Glutamatergic neuron (in vitro differentiated cells): ENCODE data around the gene RPS19BP1. TPM values are rescaled to one million over a fixed set of nuclear protein-coding genes. Genes with fewer than 3 reads are reported as not detected.

Experiments
- DNase-seq: peaks from one replicate; pipeline ENCODE4 v3.0.0; 2022
- H3K27ac Mint-ChIP-seq: one replicate; pipeline ENCODE4 v1.8.0; 2020; ENCODE audit warnings: mild to moderate bottlenecking, mixed read lengths, inconsistent platforms; ENCODE audit not compliant: unreplicated experiment
- H3K27me3 Mint-ChIP-seq: one replicate; pipeline ENCODE4 v1.8.0; 2020; ENCODE audit warnings: mild to moderate bottlenecking, moderate library complexity, mixed read lengths, inconsistent platforms; ENCODE audit not compliant: unreplicated experiment
- H3K36me3 Mint-ChIP-seq: one replicate; pipeline ENCODE4 v1.8.0; 2020; ENCODE audit warnings: mild to moderate bottlenecking, mixed read lengths, inconsistent platforms; ENCODE audit not compliant: unreplicated experiment
- H3K4me1 Mint-ChIP-seq: one replicate; pipeline ENCODE4 v1.8.0; 2020; ENCODE audit warnings: mild to moderate bottlenecking, low read depth, mixed read lengths, inconsistent platforms; ENCODE audit not compliant: unreplicated experiment
- H3K4me3 Mint-ChIP-seq: one replicate; pipeline ENCODE4 v1.8.0; 2020; ENCODE audit warnings: mild to moderate bottlenecking, mixed read lengths, inconsistent platforms; ENCODE audit not compliant: unreplicated experiment
- H3K9me3 Mint-ChIP-seq: one replicate; pipeline ENCODE4 v1.8.0; 2020; ENCODE audit warnings: mild to moderate bottlenecking, moderate library complexity, mixed read lengths, inconsistent platforms; ENCODE audit not compliant: unreplicated experiment
- CTCF ChIP-seq: fragments of 200-600 bp; sonication (generic); IDR thresholded peaks from one replicate; pipeline ENCODE4 v1.5.0; 2021; ENCODE audit not compliant: partially characterized antibody, unreplicated experiment
- total RNA-seq: library from RNA; stranded (reverse); fragmentation: NEBNext Ultra II Directional; extraction: Animal tissue kit (Norgen Biotek cat#: 25700); gene quantifications from one replicate; pipeline ENCODE4 v1.2.1, GENCODE V29; 2021; ENCODE audit not compliant: unreplicated experiment

Gene RPS19BP1
- total RNA-seq, 1 donor from 2014 or later, result 59.6 TPM

DNA sequence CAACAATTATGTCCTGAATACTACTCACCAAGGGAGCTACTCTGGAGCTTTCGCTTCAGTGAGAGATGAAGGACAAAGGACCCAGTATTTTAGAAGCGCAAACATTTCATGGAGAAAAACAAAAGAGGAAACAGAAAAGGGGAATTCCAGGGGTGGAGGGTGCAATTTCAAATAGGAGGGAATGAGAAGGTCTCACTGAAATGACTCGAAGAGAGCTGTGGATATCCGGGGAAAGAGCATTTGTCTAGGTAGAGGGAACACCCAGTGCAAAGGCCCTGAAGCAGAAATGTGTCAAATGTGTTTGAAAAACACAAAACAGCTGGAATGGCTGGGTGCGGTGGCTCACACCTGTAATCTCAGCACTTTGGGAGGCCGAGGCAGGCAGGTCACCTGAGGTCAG, 2.4 kb downstream of the RPS19BP1 start:
- Mint-ChIP-seq H3K27me3 (peaks cover 14% of the 10 kb centered on the region), H3K36me3 (no peaks in the 10 kb centered on the region), H3K4me1 (peaks cover 48% of the 10 kb centered on the region), H3K4me3 (peak overlapping the region; percentile 56), H3K9me3 (peaks cover 16% of the 10 kb centered on the region), H3K27ac (peak overlapping the region; percentile 65)
- no peak for TF ChIP-seq CTCF
- no peak for DNase-seq

GRCh38 chr22:39529487-39529851, 3.1 kb downstream of the RPS19BP1 start:
- H3K4me1 Mint-ChIP-seq, result peaks cover 50% of the 10 kb centered on the region
- no peak overlapping the region for H3K4me3 Mint-ChIP-seq
- peaks cover 18% of the 10 kb centered on the region for H3K9me3 Mint-ChIP-seq
- H3K27ac Mint-ChIP-seq, result no peak overlapping the region
- no peak for DNase-seq
- H3K27me3 Mint-ChIP-seq, result peaks cover 17% of the 10 kb centered on the region
- H3K36me3 Mint-ChIP-seq, result no peaks in the 10 kb centered on the region
- TF ChIP-seq CTCF, result peak; percentile 34

DNA sequence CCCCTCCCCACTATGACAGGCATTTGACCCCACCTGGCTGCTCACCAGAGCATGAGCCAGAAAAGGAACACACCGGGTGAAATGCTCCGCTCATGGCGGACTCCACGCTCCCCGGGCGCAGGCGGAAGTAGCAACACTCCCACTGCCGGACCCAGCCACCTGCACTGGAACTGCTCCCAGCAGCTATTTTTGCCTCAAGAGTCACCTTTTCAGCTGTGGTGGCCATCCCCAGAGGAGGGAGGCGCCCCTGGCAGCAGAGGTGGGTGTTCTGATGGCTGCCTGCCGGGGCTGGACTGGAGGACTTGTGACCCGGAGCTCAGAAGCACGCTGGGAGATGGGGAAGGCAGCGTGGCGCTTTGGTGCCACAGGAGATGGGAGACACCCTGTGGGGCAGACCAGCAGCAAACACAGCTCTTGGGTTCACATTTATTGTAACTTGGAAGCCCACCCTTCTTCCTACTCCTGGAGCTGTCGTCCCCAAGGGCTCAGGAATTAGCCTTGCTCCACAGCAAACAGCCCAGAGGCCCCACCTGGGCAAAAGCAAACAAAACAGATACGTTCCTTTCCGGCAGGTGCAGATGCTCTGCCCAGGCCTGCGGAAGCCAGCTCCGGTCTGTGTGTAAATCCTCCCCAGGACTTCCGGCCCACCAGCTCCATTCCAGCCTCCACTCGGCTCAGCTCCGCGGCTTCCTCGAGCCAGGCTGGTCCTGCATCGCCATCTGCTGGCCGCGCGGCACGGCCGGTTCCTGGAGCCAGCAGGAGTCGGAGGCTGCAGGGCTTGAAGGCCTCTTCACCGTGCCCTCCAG, 3.7 kb downstream of the RPS19BP1 start:
- Mint-ChIP-seq H3K27ac (peak overlapping the region; percentile 98), H3K4me1 (peaks cover 48% of the 10 kb centered on the region), H3K36me3 (no peaks in the 10 kb centered on the region), H3K27me3 (peaks cover 16% of the 10 kb centered on the region), H3K4me3 (peak overlapping the region; percentile 82), H3K9me3 (peaks cover 13% of the 10 kb centered on the region)
- DNase-seq, result peak; percentile 96
- TF ChIP-seq CTCF, result peak; percentile 78

- Mint-ChIP-seq H3K27ac (peak overlapping the region; percentile 98), H3K27me3 (peaks cover 17% of the 10 kb centered on the region), H3K4me3 (peak overlapping the region; percentile 82), H3K4me1 (peaks cover 49% of the 10 kb centered on the region), H3K36me3 (no peaks in the 10 kb centered on the region), H3K9me3 (peaks cover 16% of the 10 kb centered on the region)
- peak; percentile 64 for DNase-seq
- no peak for TF ChIP-seq CTCF
Observed at GRCh38 chr22:39528080-39528661, 4.4 kb downstream of the RPS19BP1 start.

DNA sequence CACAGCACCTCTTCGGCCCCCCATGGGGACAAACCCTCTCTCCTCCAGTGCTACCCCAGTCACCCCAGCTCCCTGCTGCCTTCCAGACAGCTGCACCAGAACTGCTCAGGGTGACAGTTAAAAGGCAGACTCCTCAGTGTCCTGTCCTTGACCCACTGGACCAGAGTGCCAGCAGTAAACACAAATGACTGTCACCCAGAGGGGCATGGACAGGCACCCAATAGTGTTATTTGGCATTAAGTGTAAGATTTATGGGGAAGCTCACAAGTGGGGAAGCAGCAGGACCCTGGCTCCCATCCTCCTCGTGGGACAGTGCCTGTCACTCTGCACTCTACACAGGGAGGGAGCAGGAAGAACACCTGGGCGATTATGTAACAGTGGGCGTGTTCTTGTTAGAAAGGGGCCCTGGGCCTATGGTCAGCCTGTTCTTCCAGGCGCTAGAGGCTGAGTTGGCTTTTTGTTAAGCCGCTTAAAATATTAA, 5.0 kb downstream of the RPS19BP1 start:
- no peak for TF ChIP-seq CTCF
- Mint-ChIP-seq H3K27ac (peak overlapping the region; percentile 98), H3K4me3 (peak overlapping the region; percentile 82), H3K4me1 (peaks cover 54% of the 10 kb centered on the region), H3K27me3 (peaks cover 20% of the 10 kb centered on the region), H3K9me3 (peaks cover 17% of the 10 kb centered on the region), H3K36me3 (no peaks in the 10 kb centered on the region)
- no peak for DNase-seq
